H9 (cell line): ENCODE measurements around the gene CSMD2. TPM values are rescaled to one million over a fixed set of nuclear protein-coding genes. Genes with fewer than 3 reads are reported as not detected.
A peak's percentile ranks its signal among the peaks of the same experiment; 100 is the strongest.

Source experiments
- DNase-seq: peaks from one replicate; pipeline ENCODE4 v3.0.0-alpha.2; 2017
- H2AFZ ChIP-seq: one replicate; pipeline ENCODE4 v1.6.1; 2013; ENCODE audit warnings: mild to moderate bottlenecking, low read length, control low read depth, moderate library complexity
- H2AK5ac ChIP-seq: 2 replicates; pipeline ENCODE4 v1.6.1; 2013; ENCODE audit warnings: low read length, control low read depth, mixed read lengths; ENCODE audit not compliant: insufficient read length
- H2BK120ac ChIP-seq: one replicate; pipeline ENCODE4 v1.6.1; 2013; ENCODE audit warnings: low read depth, mild to moderate bottlenecking, low read length, control low read depth, inconsistent platforms; ENCODE audit not compliant: poor library complexity, severe bottlenecking
- H2BK12ac ChIP-seq: 2 replicates; pipeline ENCODE4 v1.6.1; 2013; ENCODE audit warnings: low read length, control low read depth, mixed read lengths, low read depth; ENCODE audit not compliant: insufficient read length
- H2BK15ac ChIP-seq: 2 replicates; pipeline ENCODE4 v1.6.1; 2013; ENCODE audit warnings: low read depth, low read length, control low read depth
- H2BK20ac ChIP-seq: one replicate; pipeline ENCODE4 v1.6.1; 2013; ENCODE audit warnings: low read depth, mild to moderate bottlenecking, low read length, control low read depth, inconsistent platforms; ENCODE audit not compliant: poor library complexity, severe bottlenecking
- H2BK5ac ChIP-seq: 2 replicates; pipeline ENCODE4 v1.6.1; 2013; ENCODE audit warnings: low read length, control low read depth, mixed read lengths; ENCODE audit not compliant: insufficient read length
- H3K14ac ChIP-seq: 2 replicates; pipeline ENCODE4 v1.6.1; 2013; ENCODE audit warnings: low read length, control low read depth; ENCODE audit not compliant: insufficient read depth
- H3K18ac ChIP-seq: 2 replicates; pipeline ENCODE4 v1.6.1; 2013; ENCODE audit warnings: low read depth, mild to moderate bottlenecking, mixed read lengths, low read length, control low read depth; ENCODE audit not compliant: insufficient read length
- H3K23ac ChIP-seq: 2 replicates; pipeline ENCODE4 v1.6.1; 2013; ENCODE audit warnings: low read length, control low read depth, mixed read lengths, low read depth; ENCODE audit not compliant: insufficient read length
- H3K23me2 ChIP-seq: 2 replicates; pipeline ENCODE4 v1.6.1; 2013; ENCODE audit warnings: low read depth, mild to moderate bottlenecking, mixed read lengths, low read length, control low read depth; ENCODE audit not compliant: insufficient read length, poor library complexity, severe bottlenecking
- H3K27ac ChIP-seq: 2 replicates; pipeline ENCODE4 v1.5.1; 2013; ENCODE audit warnings: low read length, control low read depth, mixed read lengths, low read depth; ENCODE audit not compliant: insufficient read length
- H3K27me3 ChIP-seq: 2 replicates; pipeline ENCODE4 v1.6.1; 2013; ENCODE audit warnings: low read length, control low read depth, inconsistent platforms; ENCODE audit not compliant: insufficient read depth
- H3K4ac ChIP-seq: 2 replicates; pipeline ENCODE4 v1.6.1; 2013; ENCODE audit warnings: low read depth, mild to moderate bottlenecking, control low read depth, inconsistent platforms, low read length, moderate library complexity
- H3K4me1 ChIP-seq: 2 replicates; pipeline ENCODE4 v1.6.1; 2013; ENCODE audit warnings: low read length, control low read depth, inconsistent platforms; ENCODE audit not compliant: insufficient read depth
- H3K4me2 ChIP-seq: 2 replicates; pipeline ENCODE4 v1.6.1; 2013; ENCODE audit warnings: low read length, control low read depth, mixed read lengths; ENCODE audit not compliant: insufficient read length, insufficient read depth
- H3K56ac ChIP-seq: 2 replicates; pipeline ENCODE4 v1.6.1; 2013; ENCODE audit warnings: low read depth, mild to moderate bottlenecking, mixed read lengths, low read length, control low read depth; ENCODE audit not compliant: insufficient read length
- H3K79me1 ChIP-seq: 2 replicates; pipeline ENCODE4 v1.6.1; 2013; ENCODE audit warnings: low read depth, mild to moderate bottlenecking, moderate library complexity, low read length, control low read depth, inconsistent platforms; ENCODE audit not compliant: insufficient read depth, poor library complexity, severe bottlenecking
- H3K79me2 ChIP-seq: 2 replicates; pipeline ENCODE4 v1.6.1; 2013; ENCODE audit warnings: low read length, control low read depth, inconsistent platforms; ENCODE audit not compliant: insufficient read depth
- H3K9ac ChIP-seq: 2 replicates; pipeline ENCODE4 v1.6.1; 2013; ENCODE audit warnings: low read length, control low read depth, mixed read lengths; ENCODE audit not compliant: insufficient read length; ENCODE audit errors: extremely low read depth
- H3K9me3 ChIP-seq: one replicate; pipeline ENCODE4 v1.6.1; 2013; ENCODE audit warnings: low read depth, low read length, inconsistent platforms; ENCODE audit not compliant: control insufficient read depth
- H3T11ph ChIP-seq: one replicate; pipeline ENCODE4 v1.6.1; 2013; ENCODE audit warnings: mild to moderate bottlenecking, low read length, control low read depth, inconsistent platforms
- H4K20me1 ChIP-seq: one replicate; pipeline ENCODE4 v1.6.1; 2013; ENCODE audit not compliant: control insufficient read depth, insufficient read length, insufficient read depth
- H4K5ac ChIP-seq: 2 replicates; pipeline ENCODE4 v1.6.1; 2013; ENCODE audit warnings: low read depth, mild to moderate bottlenecking, mixed read lengths, low read length, control low read depth; ENCODE audit not compliant: insufficient read length
- H4K8ac ChIP-seq: replicated peaks from 2 replicates; pipeline ENCODE4 v1.6.1; 2013; ENCODE audit warnings: low read length, control low read depth, mixed read lengths, low read depth; ENCODE audit not compliant: insufficient read length
- H4K91ac ChIP-seq: 2 replicates; pipeline ENCODE4 v1.6.1; 2013; ENCODE audit warnings: low read depth, mild to moderate bottlenecking, moderate library complexity, mixed read lengths, low read length, control low read depth; ENCODE audit not compliant: insufficient read length
- H3K27ac Mint-ChIP-seq, 3 experiments: 2 replicates in 2 of 3; 3 replicates in 1 of 3; pipeline ENCODE4 v1.8.0; 2020 to 2021; ENCODE audit warnings: mixed read lengths in 3 of 3, mild to moderate bottlenecking in 1 of 3, moderate library complexity in 1 of 3
- H3K27me3 Mint-ChIP-seq: 2 replicates; pipeline ENCODE4 v1.8.0; 2021; ENCODE audit warnings: low read depth, mild to moderate bottlenecking, moderate library complexity, mixed read lengths
- H3K36me3 Mint-ChIP-seq, 3 experiments: 2 replicates in 2 of 3; 3 replicates in 1 of 3; pipeline ENCODE4 v1.8.0; 2020 to 2021; ENCODE audit warnings: low read depth in 3 of 3, mixed read lengths in 3 of 3; ENCODE audit not compliant: insufficient read depth in 1 of 3
- H3K4me1 Mint-ChIP-seq, 2 experiments: 2 replicates each; pipeline ENCODE4 v1.8.0; 2020; ENCODE audit warnings: mixed read lengths in 2 of 2
- H3K4me3 Mint-ChIP-seq, 2 experiments: 2 replicates in 1 of 2; 3 replicates in 1 of 2; pipeline ENCODE4 v1.8.0; 2020 to 2021; ENCODE audit warnings: mild to moderate bottlenecking in 2 of 2, mixed read lengths in 2 of 2, moderate library complexity in 1 of 2
- H3K9me3 Mint-ChIP-seq, 2 experiments: 2 replicates in 1 of 2; 3 replicates in 1 of 2; pipeline ENCODE4 v1.8.0; 2020; ENCODE audit warnings: mild to moderate bottlenecking in 2 of 2, mixed read lengths in 2 of 2, moderate library complexity in 1 of 2
- WGBS: extraction: QIAGEN DNeasy Blood & Tissue Kit; methylation state at CpG from one replicate; pipeline ENCODE4 v1.1.7; 2013; ENCODE audit warnings: missing lambda C conversion rate, low lambda C conversion rate, mixed read lengths; ENCODE audit not compliant: insufficient read length; ENCODE audit errors: extremely low coverage; 5-methylcytosine and 5-hydroxymethylcytosine counted together
- total RNA-seq: library from RNA; stranded (reverse); gene quantifications from 2 replicates; pipeline ENCODE4 v1.2.1, GENCODE V29; 2021
- TF ChIP-seq, protein P1 (sequence below): fragments of 200-600 bp; sonication (generic); conservative IDR thresholded peaks from 3 replicates; pipeline ENCODE4 v1.8.0; 2021; ENCODE audit warnings: antibody characterized with exemption, mild to moderate bottlenecking

Gene CSMD2
- total RNA-seq, 1 experiment from 2014 or later: 6.4 TPM

DNA sequence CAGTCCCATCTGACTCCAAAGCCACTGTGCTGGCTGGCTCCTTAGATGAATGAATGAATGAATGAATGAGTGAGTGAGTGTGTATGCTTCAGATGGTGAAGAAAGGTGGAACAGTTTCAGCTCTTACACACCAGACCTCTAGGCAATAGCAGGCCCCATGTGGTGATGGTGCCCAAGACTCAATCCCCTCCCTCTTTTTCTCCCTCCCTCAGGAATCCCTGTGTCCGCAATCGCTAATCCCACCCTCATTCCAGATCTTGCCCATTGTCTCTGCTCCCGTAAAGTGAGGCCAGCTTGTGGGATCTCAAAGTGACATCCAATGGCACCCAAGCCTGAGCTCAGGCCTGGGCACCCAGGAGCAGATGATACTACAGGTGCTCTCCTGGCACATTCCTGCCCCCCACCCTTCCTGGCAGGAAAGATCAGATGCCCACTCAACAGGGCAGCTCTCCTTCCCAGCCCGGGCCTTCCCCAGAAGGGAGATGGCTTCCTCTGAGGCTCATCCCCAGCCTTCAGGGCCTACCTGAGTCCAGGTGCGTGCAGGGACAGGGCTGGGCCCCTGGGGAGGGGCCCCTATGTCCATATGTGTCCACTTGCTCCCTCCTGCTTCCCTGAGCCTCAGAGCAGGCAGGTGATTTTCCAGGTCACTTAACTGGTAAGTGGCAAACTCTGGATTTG is 194.7 kb downstream of the CSMD2 start:
- Histone ChIP-seq H2BK12ac (no peak overlapping the region), H2AK5ac (no peak overlapping the region), H2BK20ac (no peak overlapping the region), H3K18ac (no peak overlapping the region), H3K4me2 (no peak overlapping the region), H3T11ph (no peak overlapping the region), H3K9me3 (no peaks in the 10 kb centered on the region), H3K23me2 (no peaks in the 10 kb centered on the region), H2AFZ (no peak overlapping the region), H3K4me1 (peaks cover 2% of the 10 kb centered on the region; the same call in 1 of the 2 replicates), H3K56ac (no peak overlapping the region), H3K14ac (no peak overlapping the region), H3K23ac (no peak overlapping the region), H3K27ac (no peak overlapping the region), H4K20me1 (no peaks in the 10 kb centered on the region), H3K4ac (no peak overlapping the region), H4K5ac (no peak overlapping the region), H2BK5ac (no peak overlapping the region), H3K9ac (no peak overlapping the region), H4K8ac (no peak overlapping the region), H2BK120ac (no peak overlapping the region), H3K27me3 (no peaks in the 10 kb centered on the region), H3K79me1 (no peaks in the 10 kb centered on the region), H3K79me2 (no peaks in the 10 kb centered on the region), H4K91ac (no peak overlapping the region), H2BK15ac (no peak overlapping the region)
- TF ChIP-seq, protein P1, sequence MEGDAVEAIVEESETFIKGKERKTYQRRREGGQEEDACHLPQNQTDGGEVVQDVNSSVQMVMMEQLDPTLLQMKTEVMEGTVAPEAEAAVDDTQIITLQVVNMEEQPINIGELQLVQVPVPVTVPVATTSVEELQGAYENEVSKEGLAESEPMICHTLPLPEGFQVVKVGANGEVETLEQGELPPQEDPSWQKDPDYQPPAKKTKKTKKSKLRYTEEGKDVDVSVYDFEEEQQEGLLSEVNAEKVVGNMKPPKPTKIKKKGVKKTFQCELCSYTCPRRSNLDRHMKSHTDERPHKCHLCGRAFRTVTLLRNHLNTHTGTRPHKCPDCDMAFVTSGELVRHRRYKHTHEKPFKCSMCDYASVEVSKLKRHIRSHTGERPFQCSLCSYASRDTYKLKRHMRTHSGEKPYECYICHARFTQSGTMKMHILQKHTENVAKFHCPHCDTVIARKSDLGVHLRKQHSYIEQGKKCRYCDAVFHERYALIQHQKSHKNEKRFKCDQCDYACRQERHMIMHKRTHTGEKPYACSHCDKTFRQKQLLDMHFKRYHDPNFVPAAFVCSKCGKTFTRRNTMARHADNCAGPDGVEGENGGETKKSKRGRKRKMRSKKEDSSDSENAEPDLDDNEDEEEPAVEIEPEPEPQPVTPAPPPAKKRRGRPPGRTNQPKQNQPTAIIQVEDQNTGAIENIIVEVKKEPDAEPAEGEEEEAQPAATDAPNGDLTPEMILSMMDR: no peak
- peaks cover 2 to 4% (median 4%) of the 10 kb centered on the region in 3 experiments; a peak in 4 of 7 replicates for H3K36me3 Mint-ChIP-seq
- H3K4me1 Mint-ChIP-seq: peaks cover 40 to 44% of the 10 kb centered on the region in 2 experiments
- no peaks in the 10 kb centered on the region for H3K27me3 Mint-ChIP-seq
- WGBS: no CpG with 5 or more reads among the region's 5 CpGs
- H3K27ac Mint-ChIP-seq: no peak overlapping the region
- DNase-seq: peak; percentile 55
- no peak overlapping the region for H3K4me3 Mint-ChIP-seq
- H3K9me3 Mint-ChIP-seq: no peaks in the 10 kb centered on the region
